Ishikawa (cell line): ENCODE measurements around the gene RAET1E.

Experiments used
- CEBPB ChIP-seq: IDR thresholded peaks from 2 replicates; pipeline ENCODE4 v1.6.1; 2012
- CREB1 ChIP-seq: IDR thresholded peaks from 2 replicates; pipeline ENCODE4 v1.6.1; 2012; ENCODE audit warnings: low read depth
- EP300 ChIP-seq: IDR thresholded peaks from 2 replicates; pipeline ENCODE4 v1.6.1; 2012; ENCODE audit warnings: borderline replicate concordance
- FOXM1 ChIP-seq: IDR thresholded peaks from 2 replicates; pipeline ENCODE4 v1.6.1; 2012; ENCODE audit warnings: low read depth, borderline replicate concordance
- MAX ChIP-seq: IDR thresholded peaks from 2 replicates; pipeline ENCODE4 v1.6.1; 2012
- NFIC ChIP-seq: IDR thresholded peaks from 2 replicates; pipeline ENCODE4 v1.6.1; 2012
- RAD21 ChIP-seq: IDR thresholded peaks from 2 replicates; pipeline ENCODE4 v1.6.1; 2012; ENCODE audit warnings: low read depth
- TAF1 ChIP-seq: IDR thresholded peaks from 2 replicates; pipeline ENCODE4 v1.6.1; 2012; ENCODE audit warnings: low read depth, mild to moderate bottlenecking
- TCF12 ChIP-seq: IDR thresholded peaks from 2 replicates; pipeline ENCODE4 v1.6.1; 2012; ENCODE audit warnings: low read depth
- TEAD4 ChIP-seq: IDR thresholded peaks from 2 replicates; pipeline ENCODE4 v1.6.1; 2012
- USF1 ChIP-seq: IDR thresholded peaks from 2 replicates; pipeline ENCODE4 v1.6.1; 2012
- YY1 ChIP-seq: IDR thresholded peaks from 2 replicates; pipeline ENCODE4 v1.6.1; 2012; ENCODE audit warnings: low read depth

GRCh38 chr6:149925974-149926777, 28.3 kb upstream of the RAET1E start:
- TF ChIP-seq USF1, result no peak
- no peak for TF ChIP-seq CEBPB
- no peak for TF ChIP-seq MAX
- 0 out of 2 replicates have a peak, but pooled peaks have one; percentile 22 for TF ChIP-seq TAF1
- TF ChIP-seq YY1, result 0 out of 2 replicates have a peak, but pooled peaks have one; percentile 24
- TF ChIP-seq EP300, result no peak
- no peak for TF ChIP-seq NFIC
- peak; percentile 45 for TF ChIP-seq TEAD4
- TF ChIP-seq FOXM1, result no peak
- no peak for TF ChIP-seq TCF12
- TF ChIP-seq RAD21, result peak; percentile 98
- no peak for TF ChIP-seq CREB1
